Cardiac fibroblast (primary cell): ENCODE results near the gene MTR.

Experiments used
- DNase-seq, 2 donors: peaks; one replicate each; pipeline versions ENCODE4 v3.0.0 to v3.0.0-alpha.2; 2010; ENCODE audit warnings: low read depth in 2 of 2
- H3K4me3 ChIP-seq, 2 donors: replicated peaks in 1 of 2; 1 replicate in 1 of 2; 2 replicates in 1 of 2; pipeline ENCODE4 v1.5.1; 2011; ENCODE audit warnings: low read depth in 2 of 2, low read length in 2 of 2, mild to moderate bottlenecking in 2 of 2, moderate library complexity in 1 of 2
- CTCF ChIP-seq: IDR thresholded peaks from one replicate; pipeline ENCODE4 v1.5.1; 2011; ENCODE audit warnings: low read depth, mild to moderate bottlenecking, low read length, inconsistent platforms

MTR gene

GRCh38 chr1:236888903-236889302 lies 93.8 kb downstream of the MTR start:
- no peak for TF ChIP-seq CTCF
- peak in 1 of 2 donors; percentile 22 for DNase-seq
- no peak overlapping the region for H3K4me3 ChIP-seq

GRCh38 chr1:236890152-236891056 lies 95.3 kb downstream of the MTR start:
- no peak for TF ChIP-seq CTCF
- no peak overlapping the region for H3K4me3 ChIP-seq
- DNase-seq: peak in 1 of 2 donors; percentile 58

GRCh38 chr1:236893626-236894545 lies 98.8 kb downstream of the MTR start:
- DNase-seq: peak in 1 of 2 donors; percentile 26
- TF ChIP-seq CTCF: no peak

GRCh38 chr1:236895665-236896387 lies 100.7 kb downstream of the MTR start:
- no peak for DNase-seq
- TF ChIP-seq CTCF: no peak
- H3K4me3 ChIP-seq: no peak overlapping the region

More at GRCh38 chr1:236893626-236894545, 98.8 kb downstream of the MTR start:
- no peak overlapping the region for H3K4me3 ChIP-seq

GRCh38 chr1:236896716-236897115 lies 101.6 kb downstream of the MTR start:
- no peak for DNase-seq
- TF ChIP-seq CTCF: no peak

More at GRCh38 chr1:236896716-236897115, 101.6 kb downstream of the MTR start:
- no peak overlapping the region for H3K4me3 ChIP-seq
